ENCODE data around the gene METAP1D.

DNA sequence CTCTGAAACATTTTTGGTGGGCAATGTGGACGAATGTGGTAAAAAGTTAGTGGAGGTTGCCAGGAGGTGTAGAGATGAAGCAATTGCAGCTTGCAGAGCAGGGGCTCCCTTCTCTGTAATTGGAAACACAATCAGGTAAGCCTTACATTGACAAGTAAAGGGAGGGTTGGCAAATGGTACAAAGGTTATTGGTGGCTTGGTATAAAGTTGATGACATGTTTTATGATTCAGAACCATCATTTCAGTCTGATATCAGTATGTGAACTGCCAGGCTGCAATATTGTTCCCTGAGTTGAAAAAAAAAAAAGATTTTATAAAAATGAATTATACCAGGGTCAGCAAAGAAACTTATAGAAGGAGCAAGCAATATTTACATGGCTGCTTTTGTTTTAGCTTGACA lies 71.2 kb downstream of the METAP1D start:
- TF ChIP-seq CTCF (conservative IDR thresholded peaks at IDR 0.05; ENCODE audit: low read depth, low read length) (no peak), EZH2 (IDR thresholded peaks at IDR 0.05; ENCODE audit: borderline replicate concordance, low read depth, low read length, poor library complexity, severe bottlenecking) (no peak)
